Trophoblast cell (in vitro differentiated cells and primary cell): ENCODE measurements around the gene SEPHS2.

Experiments used
- DNase-seq, 2 donors: peaks; one replicate each; pipeline ENCODE4 v3.0.0-alpha.2; 2016
- H2AFZ ChIP-seq: 2 replicates; pipeline ENCODE4 v1.6.1; 2013; ENCODE audit warnings: low read length, moderate library complexity, mild to moderate bottlenecking; ENCODE audit not compliant: insufficient read depth, poor library complexity
- H2AK5ac ChIP-seq: 2 replicates; pipeline ENCODE4 v1.6.1; 2013; ENCODE audit warnings: mild to moderate bottlenecking, low read length
- H2BK120ac ChIP-seq: 2 replicates; pipeline ENCODE4 v1.6.1; 2013; ENCODE audit warnings: low read length, mild to moderate bottlenecking, moderate library complexity; ENCODE audit not compliant: insufficient read depth, poor library complexity
- H2BK12ac ChIP-seq: 2 replicates; pipeline ENCODE4 v1.6.1; 2013; ENCODE audit warnings: mild to moderate bottlenecking, low read length, moderate library complexity
- H2BK5ac ChIP-seq: 2 replicates; pipeline ENCODE4 v1.6.1; 2013; ENCODE audit warnings: low read length, low read depth, moderate library complexity, mild to moderate bottlenecking; ENCODE audit not compliant: poor library complexity
- H3K14ac ChIP-seq: 2 replicates; pipeline ENCODE4 v1.6.1; 2013; ENCODE audit warnings: mild to moderate bottlenecking, low read length
- H3K18ac ChIP-seq: 2 replicates; pipeline ENCODE4 v1.6.1; 2013; ENCODE audit warnings: mild to moderate bottlenecking, low read length
- H3K23ac ChIP-seq: 2 replicates; pipeline ENCODE4 v1.6.1; 2013; ENCODE audit warnings: low read length
- H3K27ac ChIP-seq: 2 replicates; pipeline ENCODE4 v1.5.1; 2013; ENCODE audit warnings: low read depth, mild to moderate bottlenecking, inconsistent platforms, low read length, moderate library complexity
- H3K27me3 ChIP-seq: 2 replicates; pipeline ENCODE4 v1.6.1; 2013; ENCODE audit warnings: inconsistent platforms, mild to moderate bottlenecking, low read length, moderate library complexity; ENCODE audit not compliant: insufficient read depth
- H3K36me3 ChIP-seq, 2 experiments: 1 replicate in 1 of 2; 2 replicates in 1 of 2; pipeline ENCODE4 v1.6.1; 2013; ENCODE audit warnings: low read length in 2 of 2, mild to moderate bottlenecking in 2 of 2, moderate library complexity in 1 of 2; ENCODE audit not compliant: insufficient read depth in 2 of 2, control insufficient read depth in 1 of 2
- H3K4ac ChIP-seq: 2 replicates; pipeline ENCODE4 v1.6.1; 2013; ENCODE audit warnings: low read depth, mild to moderate bottlenecking, low read length, moderate library complexity
- H3K4me1 ChIP-seq, 2 experiments: 1 replicate in 1 of 2; 2 replicates in 1 of 2; pipeline ENCODE4 v1.6.1; 2013; ENCODE audit warnings: low read length in 2 of 2, mild to moderate bottlenecking in 2 of 2, moderate library complexity in 1 of 2; ENCODE audit not compliant: insufficient read depth in 2 of 2, control insufficient read depth in 1 of 2
- H3K4me2 ChIP-seq: 2 replicates; pipeline ENCODE4 v1.6.1; 2013; ENCODE audit warnings: inconsistent platforms, mild to moderate bottlenecking, low read length, moderate library complexity
- H3K4me3 ChIP-seq: 2 replicates; pipeline ENCODE4 v1.5.1; 2013; ENCODE audit warnings: mild to moderate bottlenecking, low read depth, low read length, inconsistent platforms
- H3K79me1 ChIP-seq: one replicate; pipeline ENCODE4 v1.6.1; 2013; ENCODE audit warnings: low read length
- H3K79me2 ChIP-seq: 2 replicates; pipeline ENCODE4 v1.6.1; 2013; ENCODE audit warnings: low read length, mild to moderate bottlenecking; ENCODE audit not compliant: control insufficient read depth, insufficient read depth, poor library complexity
- H3K9ac ChIP-seq: 2 replicates; pipeline ENCODE4 v1.6.1; 2013; ENCODE audit warnings: mild to moderate bottlenecking, low read length
- H3K9me3 ChIP-seq: 2 replicates; pipeline ENCODE4 v1.6.1; 2013; ENCODE audit warnings: low read depth, mild to moderate bottlenecking, control low read depth, inconsistent platforms, low read length; ENCODE audit not compliant: insufficient read depth
- H4K12ac ChIP-seq: 2 replicates; pipeline ENCODE4 v1.6.1; 2013; ENCODE audit warnings: low read depth, mild to moderate bottlenecking, low read length, moderate library complexity
- H4K8ac ChIP-seq: 2 replicates; pipeline ENCODE4 v1.6.1; 2013; ENCODE audit warnings: low read depth, mild to moderate bottlenecking, low read length, moderate library complexity
- H4K91ac ChIP-seq: one replicate; pipeline ENCODE4 v1.6.1; 2013; ENCODE audit warnings: low read depth, mild to moderate bottlenecking, low read length, moderate library complexity
- WGBS: extraction: QIAGEN DNeasy Blood & Tissue Kit; methylation state at CpG from one replicate; pipeline ENCODE4 v1.1.7; 2013; ENCODE audit warnings: missing lambda C conversion rate; ENCODE audit not compliant: insufficient read length, insufficient coverage; ENCODE audit errors: extremely low coverage; 5-methylcytosine and 5-hydroxymethylcytosine counted together

SEPHS2 gene

DNA sequence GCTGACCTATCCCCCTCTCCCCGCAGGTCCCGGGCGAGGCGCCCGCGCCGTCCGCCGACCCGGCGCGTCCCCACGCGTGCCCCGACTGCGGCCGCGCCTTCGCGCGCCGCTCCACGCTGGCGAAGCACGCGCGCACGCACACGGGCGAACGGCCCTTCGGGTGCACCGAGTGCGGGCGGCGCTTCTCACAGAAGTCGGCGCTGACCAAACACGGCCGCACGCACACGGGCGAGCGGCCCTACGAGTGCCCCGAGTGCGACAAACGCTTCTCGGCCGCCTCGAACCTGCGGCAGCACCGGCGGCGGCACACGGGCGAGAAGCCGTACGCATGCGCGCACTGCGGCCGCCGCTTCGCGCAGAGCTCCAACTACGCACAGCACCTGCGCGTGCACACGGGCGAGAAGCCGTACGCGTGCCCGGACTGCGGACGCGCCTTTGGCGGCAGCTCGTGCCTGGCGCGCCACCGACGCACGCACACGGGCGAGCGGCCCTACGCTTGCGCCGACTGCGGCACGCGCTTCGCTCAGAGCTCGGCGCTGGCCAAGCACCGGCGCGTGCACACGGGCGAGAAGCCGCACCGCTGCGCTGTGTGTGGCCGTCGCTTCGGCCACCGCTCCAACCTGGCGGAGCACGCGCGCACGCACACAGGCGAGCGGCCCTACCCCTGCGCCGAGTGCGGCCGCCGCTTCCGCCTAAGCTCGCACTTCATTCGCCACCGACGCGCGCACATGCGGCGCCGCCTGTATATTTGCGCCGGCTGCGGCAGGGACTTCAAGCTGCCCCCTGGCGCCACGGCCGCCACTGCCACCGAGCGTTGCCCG, 27.9 kb downstream of the SEPHS2 start:
- H3K27ac ChIP-seq = peak overlapping the region; percentile 26
- H4K91ac ChIP-seq = peak overlapping the region; percentile 23
- peak overlapping the region; percentile 53 for H2AFZ ChIP-seq
- no peak overlapping the region for H2BK5ac ChIP-seq
- H3K79me1 ChIP-seq = no peaks in the 10 kb centered on the region
- H3K9me3 ChIP-seq = no peaks in the 10 kb centered on the region
- peak overlapping the region; percentile 52 for H4K8ac ChIP-seq
- peaks cover 7 to 10% of the 10 kb centered on the region in 2 experiments for H3K4me1 ChIP-seq
- H3K79me2 ChIP-seq = no peaks in the 10 kb centered on the region
- peaks cover 12% of the 10 kb centered on the region in 2 experiments for H3K36me3 ChIP-seq
- no CpG with 5 or more reads among the region's 140 CpGs for WGBS
- H2AK5ac ChIP-seq = no peak overlapping the region
- peak; percentile 97 for DNase-seq
- H2BK120ac ChIP-seq = no peak overlapping the region
- peak overlapping the region; percentile 70 for H3K4me3 ChIP-seq
- no peak overlapping the region for H3K4ac ChIP-seq
- peak overlapping the region; percentile 84 for H3K4me2 ChIP-seq
- no peaks in the 10 kb centered on the region for H3K27me3 ChIP-seq
- H2BK12ac ChIP-seq = no peak overlapping the region
- peak overlapping the region; percentile 13 for H4K12ac ChIP-seq
- H3K18ac ChIP-seq = peak overlapping the region; percentile 20
- peak overlapping the region; percentile 70 for H3K9ac ChIP-seq
- no peak overlapping the region for H3K23ac ChIP-seq
- peak overlapping the region; percentile 31 for H3K14ac ChIP-seq

DNA sequence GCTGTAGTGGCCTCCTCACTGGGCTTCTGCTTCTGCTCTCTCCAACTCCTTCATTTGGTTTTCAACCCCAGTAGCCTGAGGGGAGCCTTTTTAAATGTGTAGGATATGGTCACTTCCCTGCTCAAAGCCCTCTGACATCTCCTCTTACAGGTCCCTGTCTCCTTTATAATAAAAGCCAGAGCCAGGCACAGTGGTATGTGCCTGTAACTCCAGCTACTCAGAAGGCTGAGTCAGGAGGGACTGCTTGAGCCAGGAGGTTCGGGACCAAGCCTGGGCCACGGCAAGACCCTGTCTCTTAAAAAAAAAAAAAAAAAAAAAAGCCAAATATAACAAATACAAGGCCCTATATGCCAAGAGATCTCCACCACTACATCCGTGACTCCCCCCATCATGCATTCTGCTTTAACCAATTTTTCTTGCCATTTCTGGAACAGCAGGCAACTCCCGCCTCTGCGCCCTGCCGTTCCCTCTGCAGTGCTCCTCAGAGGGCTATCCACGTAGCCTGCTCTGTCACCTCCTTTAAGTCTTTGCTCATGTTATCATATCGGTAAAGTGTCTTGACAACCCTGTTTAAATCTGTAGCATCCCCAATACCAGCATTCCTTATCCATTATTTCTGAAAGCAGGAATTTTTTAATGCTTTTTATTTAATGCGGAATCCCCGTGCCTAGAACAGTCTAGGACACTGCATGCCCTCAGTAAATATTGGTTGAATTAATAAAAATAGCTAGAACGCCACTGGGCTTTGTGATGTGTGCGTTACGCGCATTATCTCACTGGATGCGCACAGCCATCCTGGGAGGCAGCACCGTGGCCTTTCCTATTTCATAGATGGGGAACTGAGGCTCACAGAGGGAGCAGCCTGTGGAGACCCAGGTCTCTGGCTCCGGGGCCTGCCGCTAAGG, 28.8 kb downstream of the SEPHS2 start:
- peaks cover 8 to 11% of the 10 kb centered on the region in 2 experiments for H3K36me3 ChIP-seq
- no peaks in the 10 kb centered on the region for H3K79me1 ChIP-seq
- no peak overlapping the region for H2BK5ac ChIP-seq
- peak in 1 of 2 donors; percentile 27 for DNase-seq
- peak overlapping the region; percentile 84 for H3K4me2 ChIP-seq
- H2AFZ ChIP-seq = peak overlapping the region; percentile 38
- H4K12ac ChIP-seq = peak overlapping the region; percentile 13
- H3K9ac ChIP-seq = peak overlapping the region; percentile 70
- no peak overlapping the region for H3K4ac ChIP-seq
- peak overlapping the region; percentile 31 for H3K14ac ChIP-seq
- no peak overlapping the region for H2BK12ac ChIP-seq
- H4K91ac ChIP-seq = peak overlapping the region; percentile 23
- no peak overlapping the region for H3K18ac ChIP-seq
- peak overlapping the region; percentile 26 for H3K27ac ChIP-seq
- no peaks in the 10 kb centered on the region for H3K79me2 ChIP-seq
- no peaks in the 10 kb centered on the region for H3K27me3 ChIP-seq
- no peak overlapping the region for H3K23ac ChIP-seq
- peak overlapping the region; percentile 52 for H4K8ac ChIP-seq
- no peak overlapping the region for H2AK5ac ChIP-seq
- no peak overlapping the region for H2BK120ac ChIP-seq
- H3K9me3 ChIP-seq = no peaks in the 10 kb centered on the region
- H3K4me1 ChIP-seq = peaks cover 7 to 10% of the 10 kb centered on the region in 2 experiments
- WGBS = no CpG with 5 or more reads among the region's 18 CpGs
- H3K4me3 ChIP-seq = peak overlapping the region; percentile 70

DNA sequence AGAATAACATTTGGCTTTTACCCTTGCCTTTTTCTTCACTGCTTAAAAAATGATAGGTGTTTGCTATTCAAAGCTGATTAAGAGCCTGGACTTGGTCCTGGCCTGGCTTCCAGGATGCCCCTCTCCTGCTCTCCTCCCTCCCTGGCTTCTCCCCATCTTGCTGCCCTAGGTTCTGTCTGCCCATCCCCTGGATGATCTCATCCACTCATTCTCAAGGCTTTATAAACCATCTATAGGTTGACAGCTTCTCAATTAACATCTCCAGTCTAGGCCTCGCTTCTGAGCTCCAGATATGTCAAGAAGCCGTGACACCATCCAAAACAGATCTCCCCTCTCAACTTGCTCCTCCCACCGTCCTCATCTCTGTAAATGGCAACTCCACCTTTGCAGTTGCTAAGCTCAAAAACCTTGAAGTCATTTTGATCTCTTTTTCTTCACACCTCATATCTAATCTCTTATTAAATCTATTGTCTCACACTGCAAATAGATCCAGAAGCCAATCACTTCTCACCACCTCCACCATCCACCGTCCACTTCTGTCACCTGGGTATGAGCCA, 29.5 kb downstream of the SEPHS2 start:
- Histone ChIP-seq H4K12ac (no peak overlapping the region), H3K4me2 (no peak overlapping the region), H3K9ac (no peak overlapping the region), H3K4me3 (no peak overlapping the region), H3K79me2 (no peaks in the 10 kb centered on the region), H2AFZ (no peak overlapping the region), H3K4ac (no peak overlapping the region), H4K8ac (no peak overlapping the region), H2BK12ac (no peak overlapping the region), H3K36me3 (peaks cover 8 to 15% of the 10 kb centered on the region in 2 experiments), H2BK5ac (no peak overlapping the region), H2BK120ac (no peak overlapping the region), H3K14ac (no peak overlapping the region), H3K79me1 (no peaks in the 10 kb centered on the region), H3K27ac (no peak overlapping the region), H3K18ac (no peak overlapping the region), H3K9me3 (no peaks in the 10 kb centered on the region), H4K91ac (no peak overlapping the region), H3K4me1 (peaks cover 7 to 10% of the 10 kb centered on the region in 2 experiments), H2AK5ac (no peak overlapping the region), H3K23ac (no peak overlapping the region), H3K27me3 (no peaks in the 10 kb centered on the region)
- DNase-seq = no peak
- WGBS = no CpG with 5 or more reads among the region's 4 CpGs

DNA sequence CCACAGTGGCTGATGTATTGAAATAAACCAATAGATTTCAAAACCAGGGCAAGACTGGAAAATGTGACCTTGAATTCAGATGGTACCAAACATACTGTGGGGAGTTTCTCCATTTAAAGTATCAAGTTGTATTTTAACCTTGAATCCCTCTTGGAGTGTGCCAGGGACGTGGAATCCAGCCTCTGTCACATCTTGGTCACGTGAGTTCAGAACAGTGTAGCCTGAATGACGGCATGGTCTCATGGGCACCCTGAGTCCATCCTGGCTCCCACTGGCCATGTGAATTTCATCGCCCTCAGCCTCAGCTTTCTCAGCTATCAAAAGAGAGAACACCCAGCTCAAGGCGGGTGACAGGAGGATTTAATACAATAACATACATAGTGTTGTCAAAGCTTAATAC, 31.5 kb downstream of the SEPHS2 start:
- Histone ChIP-seq H2BK120ac (no peak overlapping the region), H3K4me2 (no peak overlapping the region), H3K27ac (no peak overlapping the region), H3K4ac (no peak overlapping the region), H3K18ac (no peak overlapping the region), H4K8ac (no peak overlapping the region), H3K9ac (no peak overlapping the region), H3K14ac (no peak overlapping the region), H3K23ac (no peak overlapping the region), H3K27me3 (no peaks in the 10 kb centered on the region), H3K79me2 (no peaks in the 10 kb centered on the region), H2BK12ac (no peak overlapping the region), H3K4me1 (peaks cover 7 to 10% of the 10 kb centered on the region in 2 experiments), H3K36me3 (peaks cover 9 to 15% of the 10 kb centered on the region in 2 experiments), H2BK5ac (no peak overlapping the region), H3K9me3 (no peaks in the 10 kb centered on the region), H2AK5ac (no peak overlapping the region), H4K12ac (no peak overlapping the region), H4K91ac (no peak overlapping the region), H3K4me3 (no peak overlapping the region), H3K79me1 (no peaks in the 10 kb centered on the region), H2AFZ (no peak overlapping the region)
- WGBS = no CpG with 5 or more reads among the region's 5 CpGs
- DNase-seq = no peak
